GM23338 (cell line): Measurements from ENCODE around the gene HSPA12A. TPM values are rescaled to one million over a fixed set of nuclear protein-coding genes. Genes with fewer than 3 reads are reported as not detected.

Experiments used
- ATAC-seq: fragments of 200-7000 bp; cut with Tn5 transposase; 3 replicates; pipeline ENCODE4 v1.9.1; 2020
- DNase-seq: peaks from one replicate; pipeline ENCODE4 v3.0.0-alpha.2; 2015; ENCODE audit warnings: low spot score
- H2AFZ ChIP-seq: fragments of 200-600 bp; sonication (generic); 2 replicates; pipeline ENCODE4 v1.8.0; 2016; ENCODE audit warnings: antibody characterized with exemption, mild to moderate bottlenecking, moderate library complexity
- H3F3A ChIP-seq: fragments of 200-600 bp; sonication (generic); replicated peaks from 2 replicates; pipeline ENCODE4 v1.8.0; 2017; ENCODE audit warnings: antibody characterized with exemption, mixed run types, low read depth
- H3K27ac ChIP-seq: fragments of 200-600 bp; sonication (generic); 2 replicates; pipeline ENCODE4 v1.6.1; 2016; ENCODE audit warnings: low read depth
- H3K27me3 ChIP-seq: fragments of 200-600 bp; sonication (generic); 2 replicates; pipeline ENCODE4 v1.8.0; 2016; ENCODE audit warnings: mild to moderate bottlenecking, mixed run types, moderate library complexity; ENCODE audit not compliant: insufficient read depth
- H3K36me3 ChIP-seq: fragments of 200-600 bp; sonication (generic); 2 replicates; pipeline ENCODE4 v1.8.0; 2016; ENCODE audit warnings: mild to moderate bottlenecking; ENCODE audit not compliant: insufficient read depth
- H3K4me1 ChIP-seq: fragments of 200-600 bp; sonication (generic); 2 replicates; pipeline ENCODE4 v1.8.0; 2016; ENCODE audit warnings: mild to moderate bottlenecking, moderate library complexity; ENCODE audit not compliant: insufficient read depth
- H3K4me2 ChIP-seq: fragments of 200-600 bp; sonication (generic); 2 replicates; pipeline ENCODE4 v1.7.1; 2017; ENCODE audit warnings: mixed run types
- H3K4me3 ChIP-seq: fragments of 200-600 bp; sonication (generic); 2 replicates; pipeline ENCODE4 v1.6.1; 2016; ENCODE audit warnings: mixed run types
- H3K79me2 ChIP-seq: fragments of 200-600 bp; sonication (generic); replicated peaks from 2 replicates; pipeline ENCODE4 v1.8.0; 2017; ENCODE audit warnings: mild to moderate bottlenecking; ENCODE audit not compliant: insufficient read depth
- H3K9me2 ChIP-seq: fragments of 200-600 bp; sonication (generic); 2 replicates; pipeline ENCODE4 v1.8.0; 2017; ENCODE audit not compliant: insufficient read depth
- H4K20me1 ChIP-seq: fragments of 200-600 bp; sonication (generic); replicated peaks from 2 replicates; pipeline ENCODE4 v1.8.0; 2017; ENCODE audit warnings: mild to moderate bottlenecking; ENCODE audit not compliant: insufficient read depth
- H3K27ac Mint-ChIP-seq: 2 replicates; pipeline ENCODE4 v1.8.0; 2020; ENCODE audit warnings: inconsistent platforms, mild to moderate bottlenecking, moderate library complexity, mixed read lengths
- H3K27me3 Mint-ChIP-seq: 3 replicates; pipeline ENCODE4 v1.8.0; 2022; ENCODE audit warnings: low read depth, mild to moderate bottlenecking, moderate library complexity, mixed read lengths, inconsistent platforms; ENCODE audit not compliant: insufficient read depth, poor library complexity
- H3K36me3 Mint-ChIP-seq: 3 replicates; pipeline ENCODE4 v1.8.0; 2021; ENCODE audit warnings: low read depth, mild to moderate bottlenecking, inconsistent platforms, moderate library complexity, mixed read lengths
- H3K4me1 Mint-ChIP-seq: 3 replicates; pipeline ENCODE4 v1.8.0; 2020; ENCODE audit warnings: mild to moderate bottlenecking, inconsistent platforms, mixed read lengths
- H3K4me3 Mint-ChIP-seq: 3 replicates; pipeline ENCODE4 v1.8.0; 2021; ENCODE audit warnings: moderate library complexity, mild to moderate bottlenecking, inconsistent platforms, mixed read lengths
- H3K9me3 Mint-ChIP-seq: 3 replicates; pipeline ENCODE4 v1.8.0; 2020; ENCODE audit warnings: moderate library complexity, mild to moderate bottlenecking, inconsistent platforms, mixed read lengths
- CREB1 ChIP-seq: fragments of 250-450 bp; sonication (Bioruptor Pico); IDR thresholded peaks from 2 replicates; pipeline ENCODE4 v1.5.0; 2020; ENCODE audit warnings: low read depth, mild to moderate bottlenecking, moderate library complexity
- CTCF ChIP-seq, 2 experiments: fragments of 200-600 bp in 1 of 2; sonication (generic) in 1 of 2; conservative IDR thresholded peaks; 2 replicates each; pipeline versions ENCODE4 v1.5.1 to v1.6.1; 2016 to 2017; ENCODE audit warnings: antibody characterized with exemption in 2 of 2, low read depth in 2 of 2, mild to moderate bottlenecking in 2 of 2, moderate library complexity in 1 of 2
- EZH2 ChIP-seq: fragments of 200-600 bp; sonication (generic); IDR thresholded peaks from one replicate; pipeline ENCODE4 v1.8.0; 2017; ENCODE audit warnings: antibody characterized with exemption, mild to moderate bottlenecking, low read depth; ENCODE audit not compliant: unreplicated experiment
- EZH2phosphoT487 ChIP-seq: fragments of 200-600 bp; sonication (generic); IDR thresholded peaks from one replicate; pipeline ENCODE4 v1.8.1; 2018; ENCODE audit warnings: antibody characterized with exemption; ENCODE audit not compliant: unreplicated experiment
- JUNB ChIP-seq: IDR thresholded peaks from one replicate; pipeline ENCODE4 v1.6.1; 2016; ENCODE audit warnings: antibody characterized with exemption; ENCODE audit not compliant: unreplicated experiment
- NANOG ChIP-seq: IDR thresholded peaks from 2 replicates; pipeline ENCODE4 v1.6.1; 2016; ENCODE audit warnings: antibody characterized with exemption, borderline replicate concordance
- POLR2AphosphoS5 ChIP-seq: IDR thresholded peaks from 2 replicates; pipeline ENCODE4 v1.6.1; 2016; ENCODE audit warnings: antibody characterized with exemption, low read depth
- REST ChIP-seq: IDR thresholded peaks from one replicate; pipeline ENCODE4 v1.6.1; 2018; ENCODE audit warnings: antibody characterized with exemption; ENCODE audit not compliant: unreplicated experiment
- STAT1 ChIP-seq: IDR thresholded peaks from one replicate; pipeline ENCODE4 v1.6.1; 2016; ENCODE audit warnings: antibody characterized with exemption; ENCODE audit not compliant: unreplicated experiment
- ZNF114 ChIP-seq: fragments of 250-450 bp; sonication (Bioruptor Pico); IDR thresholded peaks from 2 replicates; pipeline ENCODE4 v1.5.0; 2020; ENCODE audit warnings: mild to moderate bottlenecking, moderate library complexity
- ZNF331 ChIP-seq: fragments of 250-450 bp; sonication (Bioruptor Pico); IDR thresholded peaks from 2 replicates; pipeline ENCODE4 v1.5.0; 2020; ENCODE audit warnings: low read depth, mild to moderate bottlenecking, moderate library complexity
- ZNF462 ChIP-seq: fragments of 250-450 bp; sonication (Bioruptor Pico); IDR thresholded peaks from 2 replicates; pipeline ENCODE4 v1.5.0; 2020; ENCODE audit warnings: mild to moderate bottlenecking, moderate library complexity
- polyA plus RNA-seq: library from polyadenylated mRNA; unstranded; fragments of >200 nt; fragmentation: Nextera tagmentation; extraction: Ambion mirVana; gene quantifications from 2 replicates; pipeline ENCODE4 v1.2.1, GENCODE V29; 2016
- total RNA-seq: library from RNA; depleted of rRNA; stranded (reverse); fragments of >200 nt; shearing (Covaris generic); gene quantifications from 2 replicates; pipeline ENCODE4 v1.2.3, GENCODE V29; 2014
- TF ChIP-seq, protein P1 (sequence below): IDR thresholded peaks from 2 replicates; pipeline ENCODE4 v1.6.1; 2016; ENCODE audit warnings: antibody characterized with exemption

Gene HSPA12A
- total and polyA plus RNA-seq, 2 experiments from 2014 or later: 4.4 to 6.3 TPM

- ATAC-seq (no peak), DNase-seq (no peak)
- Histone ChIP-seq H3K9me2 (no peaks in the 10 kb centered on the region), H3K79me2 (no peaks in the 10 kb centered on the region), H3K4me3 (no peak overlapping the region), H3K4me1 (no peaks in the 10 kb centered on the region), H3K4me2 (no peak overlapping the region), H3K27me3 (no peaks in the 10 kb centered on the region), H3F3A (no peaks in the 10 kb centered on the region), H3K27ac (no peak overlapping the region), H2AFZ (peak overlapping the region; percentile 63; the same call in 1 of the 2 replicates), H3K36me3 (no peaks in the 10 kb centered on the region), H4K20me1 (no peaks in the 10 kb centered on the region)
- peaks cover 2% of the 10 kb centered on the region; the same call in 1 of the 3 replicates for H3K9me3 Mint-ChIP-seq
- peaks cover 4% of the 10 kb centered on the region for H3K27me3 Mint-ChIP-seq
- H3K4me1 Mint-ChIP-seq: no peaks in the 10 kb centered on the region
- no peak overlapping the region for H3K4me3 Mint-ChIP-seq
- no peak for TF ChIP-seq CTCF (conservative IDR thresholded peaks at IDR 0.05; ENCODE audit: low read depth in 2 of 2)
- no peak for TF ChIP-seq NANOG
- no peak for TF ChIP-seq CREB1
- TF ChIP-seq, protein P1, sequence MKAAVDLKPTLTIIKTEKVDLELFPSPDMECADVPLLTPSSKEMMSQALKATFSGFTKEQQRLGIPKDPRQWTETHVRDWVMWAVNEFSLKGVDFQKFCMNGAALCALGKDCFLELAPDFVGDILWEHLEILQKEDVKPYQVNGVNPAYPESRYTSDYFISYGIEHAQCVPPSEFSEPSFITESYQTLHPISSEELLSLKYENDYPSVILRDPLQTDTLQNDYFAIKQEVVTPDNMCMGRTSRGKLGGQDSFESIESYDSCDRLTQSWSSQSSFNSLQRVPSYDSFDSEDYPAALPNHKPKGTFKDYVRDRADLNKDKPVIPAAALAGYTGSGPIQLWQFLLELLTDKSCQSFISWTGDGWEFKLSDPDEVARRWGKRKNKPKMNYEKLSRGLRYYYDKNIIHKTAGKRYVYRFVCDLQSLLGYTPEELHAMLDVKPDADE: no peak
- TF ChIP-seq EZH2phosphoT487: no peak
- TF ChIP-seq JUNB: no peak
- TF ChIP-seq REST: no peak
- TF ChIP-seq ZNF331 (CRISPR knock-in tag): no peak
- no peak for TF ChIP-seq STAT1
- no peak for TF ChIP-seq EZH2
- no peak for TF ChIP-seq ZNF114 (CRISPR knock-in tag)
- no peak for TF ChIP-seq POLR2AphosphoS5
- no peak for TF ChIP-seq ZNF462 (CRISPR knock-in tag)
- no peaks in the 10 kb centered on the region for H3K36me3 Mint-ChIP-seq
- H3K27ac Mint-ChIP-seq: no peak overlapping the region
These were observed 95.9 kb downstream of the HSPA12A start for GRCh38 chr10:116646502-116646901.
